DND-41 (cell line): ENCODE results near the gene SMIM21.

Experiments
- CTCF ChIP-seq: IDR thresholded peaks from 2 replicates; pipeline ENCODE4 v1.5.1; 2012; ENCODE audit warnings: borderline replicate concordance, low read length, moderate library complexity, mild to moderate bottlenecking; ENCODE audit not compliant: poor library complexity, severe bottlenecking; ENCODE audit errors: extremely low read depth
- EZH2 ChIP-seq: IDR thresholded peaks from 3 replicates; pipeline ENCODE4 v1.6.1; 2012; ENCODE audit warnings: borderline replicate concordance, low read depth, mild to moderate bottlenecking, moderate library complexity, low read length, inconsistent platforms; ENCODE audit not compliant: severe bottlenecking

- TF ChIP-seq EZH2, result no peak
- no peak for TF ChIP-seq CTCF
Observed at GRCh38 chr18:75438891-75439290, 11.4 kb upstream of the SMIM21 start.
